Measurements from ENCODE around the gene LCT.
"Not testable (repeated sequence)": the region's sequence is repeated elsewhere in the genome, so short reads cannot be mapped to it uniquely, and the experiment has no call there.

LCT gene

GRCh38 chr2:135831180-135831812 is 5.7 kb downstream of the LCT start:
- DNase-seq (ENCODE audit: low spot score) = no peak

GRCh38 chr2:135829378-135830135 is 7.4 kb downstream of the LCT start:
- no peak for DNase-seq (ENCODE audit: low spot score)

GRCh38 chr2:135826544-135826943 is 10.4 kb downstream of the LCT start:
- no peak for DNase-seq (ENCODE audit: low spot score)

- DNase-seq (ENCODE audit: low spot score) = no peak
These were observed 11.3 kb downstream of the LCT start for GRCh38 chr2:135825550-135826176.

GRCh38 chr2:135825131-135825530 is 11.9 kb downstream of the LCT start:
- no peak for DNase-seq (ENCODE audit: low spot score)

- DNase-seq (ENCODE audit: low spot score) = no peak
These were observed 14.1 kb downstream of the LCT start for GRCh38 chr2:135822855-135823254.

GRCh38 chr2:135821190-135821589 is 15.8 kb downstream of the LCT start:
- DNase-seq (ENCODE audit: low spot score) = no peak

GRCh38 chr2:135820003-135820618 is 16.9 kb downstream of the LCT start:
- no peak for DNase-seq (ENCODE audit: low spot score)

- DNase-seq (ENCODE audit: low spot score) = no peak
These were observed 17.9 kb downstream of the LCT start for GRCh38 chr2:135818937-135819610.

- no peak for DNase-seq (ENCODE audit: low spot score)
These were observed 19.0 kb downstream of the LCT start for GRCh38 chr2:135817951-135818350.

- no peak for DNase-seq (ENCODE audit: low spot score)
These were observed 19.5 kb downstream of the LCT start for GRCh38 chr2:135817466-135817865.

- no peak for DNase-seq (ENCODE audit: low spot score)
These were observed 21.7 kb downstream of the LCT start for GRCh38 chr2:135815269-135815668.

GRCh38 chr2:135812907-135813511 is 24.0 kb downstream of the LCT start:
- DNase-seq (ENCODE audit: low spot score) = no peak

GRCh38 chr2:135807874-135808273 is 29.1 kb downstream of the LCT start:
- DNase-seq (ENCODE audit: low spot score) = not testable (repeated sequence)

GRCh38 chr2:135803278-135803677 is 33.7 kb downstream of the LCT start:
- no peak for DNase-seq (ENCODE audit: low spot score)

GRCh38 chr2:135802350-135802749 is 34.6 kb downstream of the LCT start:
- DNase-seq (ENCODE audit: low spot score) = no peak

GRCh38 chr2:135800513-135801460 is 36.2 kb downstream of the LCT start:
- no peak for DNase-seq (ENCODE audit: low spot score)

- no peak for DNase-seq (ENCODE audit: low spot score)
These were observed 37.2 kb downstream of the LCT start for GRCh38 chr2:135799738-135800137.

GRCh38 chr2:135798762-135799161 is 38.2 kb downstream of the LCT start:
- no peak for DNase-seq (ENCODE audit: low spot score)

GRCh38 chr2:135798275-135798705 is 38.7 kb downstream of the LCT start:
- no peak for DNase-seq (ENCODE audit: low spot score)
